H1 (cell line): ENCODE measurements around the gene GALNTL6. TPM values are rescaled to one million over a fixed set of nuclear protein-coding genes. Genes with fewer than 3 reads are reported as not detected.

ENCODE experiments used
- CTCF ChIA-PET: fragments of 300-600 bp; sonication (Branson Sonifier 250); formaldehyde crosslinking; loops from one replicate; lab custom pipeline; 2021; ENCODE audit not compliant: partially characterized antibody; lab: Charles Lee
- POLR2A ChIA-PET: fragments of 300-600 bp; sonication (Branson Sonifier 250); formaldehyde crosslinking; loops from one replicate; lab custom pipeline; 2021; ENCODE audit warnings: inconsistent platforms; ENCODE audit not compliant: partially characterized antibody; lab: Charles Lee
- DNase-seq, 2 experiments: peaks; one replicate each; pipeline versions ENCODE4 v3.0.0 to v3.0.0-alpha.2; 2010 to 2022; ENCODE audit warnings: low spot score in 2 of 2, low read depth in 1 of 2, mixed read lengths in 1 of 2
- FAIRE-seq: peaks from 2 replicates; lab custom pipeline; 2011; peaks lifted over from hg19 to GRCh38; lab: Jason Lieb, UNC
- H2AFZ ChIP-seq: 2 replicates; pipeline ENCODE4 v1.8.1; 2012; ENCODE audit warnings: low read length, inconsistent platforms
- H2AK5ac ChIP-seq: 2 replicates; pipeline ENCODE4 v1.6.1; 2013; ENCODE audit warnings: low read depth, low read length
- H2BK120ac ChIP-seq: replicated peaks from 2 replicates; pipeline ENCODE3; 2013; ENCODE audit warnings: low read depth, low read length, inconsistent platforms
- H2BK12ac ChIP-seq: 2 replicates; pipeline ENCODE4 v1.6.1; 2013; ENCODE audit warnings: low read depth, low read length
- H2BK15ac ChIP-seq: 2 replicates; pipeline ENCODE4 v1.6.1; 2013; ENCODE audit warnings: low read length
- H2BK20ac ChIP-seq: 2 replicates; pipeline ENCODE4 v1.6.1; 2013; ENCODE audit warnings: low read length
- H2BK5ac ChIP-seq: 2 replicates; pipeline ENCODE4 v1.6.1; 2013; ENCODE audit warnings: low read depth, low read length
- H3K14ac ChIP-seq: 2 replicates; pipeline ENCODE4 v1.6.1; 2013; ENCODE audit warnings: inconsistent platforms; ENCODE audit not compliant: insufficient read length
- H3K18ac ChIP-seq: 2 replicates; pipeline ENCODE4 v1.6.1; 2013; ENCODE audit warnings: low read length; ENCODE audit errors: extremely low read depth
- H3K23ac ChIP-seq: 2 replicates; pipeline ENCODE4 v1.6.1; 2013; ENCODE audit warnings: inconsistent platforms; ENCODE audit not compliant: insufficient read length
- H3K23me2 ChIP-seq: 2 replicates; pipeline ENCODE4 v1.6.1; 2013; ENCODE audit warnings: low read depth, low read length
- H3K27ac ChIP-seq: 2 replicates; pipeline ENCODE4 v1.6.1; 2011; ENCODE audit warnings: low read depth, low read length, inconsistent platforms
- H3K27me3 ChIP-seq, 4 experiments: replicated peaks in 1 of 4; 1 replicate in 1 of 4; 2 replicates in 3 of 4; pipeline versions ENCODE4 v1.6.1 to v1.8.1; 2011 to 2013; ENCODE audit warnings: low read length in 3 of 4, mild to moderate bottlenecking in 3 of 4, inconsistent platforms in 2 of 4, mixed read lengths in 2 of 4, moderate library complexity in 1 of 4; ENCODE audit not compliant: control insufficient read depth in 3 of 4, insufficient read depth in 3 of 4; ENCODE audit errors: extremely low read depth in 1 of 4
- H3K36me3 ChIP-seq, 4 experiments: 2 replicates each; pipeline versions ENCODE4 v1.6.1 to v1.8.1; 2011 to 2013; ENCODE audit warnings: mild to moderate bottlenecking in 4 of 4, low read length in 3 of 4, moderate library complexity in 2 of 4, control low read depth in 1 of 4, inconsistent platforms in 1 of 4; ENCODE audit not compliant: insufficient read depth in 4 of 4, control insufficient read depth in 2 of 4
- H3K4ac ChIP-seq: replicated peaks from 2 replicates; pipeline ENCODE3; 2013; ENCODE audit warnings: low read length, low read depth, mixed read lengths, inconsistent platforms; ENCODE audit not compliant: insufficient read length
- H3K4me1 ChIP-seq, 4 experiments: replicated peaks in 1 of 4; 1 replicate in 1 of 4; 2 replicates in 3 of 4; pipeline versions ENCODE4 v1.6.1 to v1.8.1; 2011 to 2013; ENCODE audit warnings: low read length in 3 of 4, inconsistent platforms in 2 of 4, mixed read lengths in 1 of 4; ENCODE audit not compliant: insufficient read depth in 4 of 4, control insufficient read depth in 3 of 4
- H3K4me2 ChIP-seq, 2 experiments: 2 replicates each; pipeline versions ENCODE4 v1.6.1 to v1.8.1; 2011 to 2013; ENCODE audit warnings: low read depth in 2 of 2, low read length in 2 of 2, control low read depth in 1 of 2, inconsistent platforms in 1 of 2, mild to moderate bottlenecking in 1 of 2; ENCODE audit not compliant: insufficient read depth in 1 of 2
- H3K4me3 ChIP-seq, 4 experiments: fragments of 200-600, 300-600 bp in 1 of 4; sonication (generic), shearing (Covaris generic), sonication (Bioruptor Twin) in 1 of 4; 2 replicates each; pipeline versions ENCODE4 v1.5.1 to v1.8.1; 2011 to 2016; ENCODE audit warnings: low read length in 4 of 4, low read depth in 3 of 4, control low read depth in 2 of 4, inconsistent platforms in 2 of 4, mild to moderate bottlenecking in 2 of 4, mixed read lengths in 1 of 4, moderate library complexity in 1 of 4; ENCODE audit not compliant: insufficient read depth in 2 of 4; ENCODE audit errors: extremely low read depth in 1 of 4
- H3K56ac ChIP-seq: replicated peaks from 2 replicates; pipeline ENCODE3; 2013; ENCODE audit warnings: low read depth, mild to moderate bottlenecking, mixed read lengths, low read length, inconsistent platforms; ENCODE audit not compliant: insufficient read length
- H3K79me1 ChIP-seq: 2 replicates; pipeline ENCODE4 v1.6.1; 2013; ENCODE audit warnings: low read depth, low read length, control low read depth
- H3K79me2 ChIP-seq, 2 experiments: 2 replicates each; pipeline versions ENCODE4 v1.6.1 to v1.8.1; 2012 to 2013; ENCODE audit warnings: low read length in 2 of 2, mild to moderate bottlenecking in 2 of 2, inconsistent platforms in 1 of 2; ENCODE audit not compliant: insufficient read depth in 2 of 2, control insufficient read depth in 1 of 2
- H3K9ac ChIP-seq, 4 experiments: replicated peaks in 1 of 4; 1 replicate in 1 of 4; 2 replicates in 3 of 4; pipeline versions ENCODE4 v1.6.1 to v1.8.1; 2011 to 2013; ENCODE audit warnings: low read depth in 3 of 4, low read length in 3 of 4, control low read depth in 2 of 4, mild to moderate bottlenecking in 2 of 4, moderate library complexity in 2 of 4, inconsistent platforms in 1 of 4; ENCODE audit errors: extremely low read depth in 1 of 4
- H3K9me3 ChIP-seq, 2 experiments: 2 replicates each; pipeline versions ENCODE4 v1.6.1 to v1.8.1; 2012 to 2013; ENCODE audit warnings: mild to moderate bottlenecking in 2 of 2, moderate library complexity in 2 of 2, control low read depth in 1 of 2, inconsistent platforms in 1 of 2, low read depth in 1 of 2, low read length in 1 of 2, mixed read lengths in 1 of 2; ENCODE audit not compliant: insufficient read depth in 2 of 2
- H4K20me1 ChIP-seq, 2 experiments: replicated peaks in 1 of 2; 2 replicates each; pipeline versions ENCODE3 to v1.8.1; 2011 to 2013; ENCODE audit warnings: inconsistent platforms in 2 of 2, low read length in 2 of 2, mild to moderate bottlenecking in 1 of 2; ENCODE audit not compliant: insufficient read depth in 2 of 2, control insufficient read depth in 1 of 2
- H4K5ac ChIP-seq: 2 replicates; pipeline ENCODE4 v1.6.1; 2013; ENCODE audit warnings: low read length, low read depth, mixed read lengths, inconsistent platforms; ENCODE audit not compliant: insufficient read length
- H4K8ac ChIP-seq: 2 replicates; pipeline ENCODE4 v1.8.0; 2013; ENCODE audit warnings: mild to moderate bottlenecking, moderate library complexity, low read length, inconsistent platforms; ENCODE audit not compliant: insufficient read depth; ENCODE audit errors: extremely low read depth
- H4K91ac ChIP-seq: replicated peaks from 2 replicates; pipeline ENCODE3; 2013; ENCODE audit warnings: low read length, mixed read lengths, inconsistent platforms; ENCODE audit not compliant: insufficient read length
- ATF2 ChIP-seq: IDR thresholded peaks from 2 replicates; pipeline ENCODE4 v1.6.1; 2012; ENCODE audit warnings: low read length, inconsistent platforms
- CBX5 ChIP-seq: fragments of 300-800, 300-1000 bp; sonication (generic); IDR thresholded peaks from 2 replicates; pipeline ENCODE4 v1.7.1; 2016; ENCODE audit warnings: antibody characterized with exemption, low read length, low read depth
- CTCF ChIP-seq, 3 experiments: IDR thresholded peaks; 1 replicate in 2 of 3; 2 replicates in 1 of 3; pipeline versions ENCODE4 v1.5.1 to v1.6.1; 2011; ENCODE audit warnings: low read length in 3 of 3, mild to moderate bottlenecking in 3 of 3, inconsistent platforms in 2 of 3, low read depth in 1 of 3, moderate library complexity in 1 of 3; ENCODE audit not compliant: insufficient read depth in 1 of 3; ENCODE audit errors: control extremely low read depth in 1 of 3
- EGR1 ChIP-seq: IDR thresholded peaks from 2 replicates; pipeline ENCODE4 v1.6.1; 2011; ENCODE audit warnings: low read depth, low read length, borderline replicate concordance
- SIN3A ChIP-seq, 2 experiments: IDR thresholded peaks in 1 of 2; conservative IDR thresholded peaks in 1 of 2; 2 replicates each; pipeline ENCODE4 v1.6.1; 2011 to 2012; ENCODE audit warnings: low read length in 2 of 2, improper control_type of control experiment in 1 of 2, low read depth in 1 of 2, mild to moderate bottlenecking in 1 of 2
- TCF12 ChIP-seq: IDR thresholded peaks from 2 replicates; pipeline ENCODE4 v1.6.1; 2011; ENCODE audit warnings: low read depth, mild to moderate bottlenecking, low read length
- WGBS, 2 experiments: shearing (Covaris generic) in 1 of 2; methylation state at CpG; one replicate each; pipeline versions ENCODE4 v1.1.6 to v1.1.7; 2013 to 2015; ENCODE audit warnings: low lambda C conversion rate in 2 of 2, mixed read lengths in 2 of 2, inconsistent platforms in 1 of 2, low coverage in 1 of 2, missing lambda C conversion rate in 1 of 2; ENCODE audit not compliant: insufficient replicate concordance in 2 of 2, insufficient coverage in 1 of 2, insufficient read length in 1 of 2; ENCODE audit errors: extremely low coverage in 1 of 2, missing lambda C conversion rate in 1 of 2; 5-methylcytosine and 5-hydroxymethylcytosine counted together
- polyA plus RNA-seq, 7 experiments: library from polyadenylated mRNA; depleted of rRNA in 3 of 7; stranded (reverse) in 5 of 7; unstranded in 2 of 7; fragments of >200 nt in 5 of 7; fragments of 200-250 nt in 2 of 7; gene quantifications; 1 replicate in 5 of 7; 2 replicates in 1 of 7; 4 replicates in 1 of 7; pipeline versions ENCODE4 v1.2.1 to v1.2.3, GENCODE V29; 2011 to 2013; ENCODE audit warnings: missing spikeins in 2 of 7, mixed read lengths in 2 of 7
- total RNA-seq: library from RNA; stranded (reverse); fragmentation: NEBNext Ultra II Directional; extraction: Animal tissue kit (Norgen Biotek cat#: 25700); gene quantifications from 2 replicates; pipeline ENCODE4 v1.2.1, GENCODE V29; 2021

GALNTL6 gene
- total and polyA plus RNA-seq, 2 of the 8 experiments (the other 6 are each of a cell fraction or from before 2014, with no cell fraction given) = 0.03 to 0.32 TPM

- Histone ChIP-seq H2BK120ac (no peak overlapping the region), H2BK15ac (no peak overlapping the region), H2BK20ac (no peak overlapping the region), H3K79me2 (no peaks in the 10 kb centered on the region), H3K23ac (no peak overlapping the region), H4K8ac (no peak overlapping the region), H3K14ac (no peak overlapping the region), H4K5ac (no peak overlapping the region), H3K4me3 (no peak overlapping the region), H3K79me1 (no peaks in the 10 kb centered on the region), H3K4me2 (no peak overlapping the region), H2AK5ac (no peak overlapping the region), H3K4me1 (peaks cover 0 to 3% (median 0%) of the 10 kb centered on the region in 4 experiments; a peak in 1 of 7 replicates), H2AFZ (no peak overlapping the region), H2BK12ac (no peak overlapping the region), H3K9ac (no peak overlapping the region)
- WGBS, 2 experiments = 94% methylated on average over 17 of the region's 30 CpGs; no CpG with 5 or more reads in 1 of the 2 experiments
- CTCF ChIA-PET = interaction anchor here (1.1 kb wide), 1 partner anchor 312 kb away, joined by 4 read pairs; no protein-coding TSS in a partner anchor
- no peak for FAIRE-seq
- TF ChIP-seq TCF12 = no peak
- TF ChIP-seq CBX5 = no peak
- no peak for TF ChIP-seq ATF2
- no peak for TF ChIP-seq EGR1
- no peak for TF ChIP-seq SIN3A (conservative IDR thresholded peaks at IDR 0.05 in 1 of 2, IDR thresholded peaks at IDR 0.05 in 1 of 2; ENCODE audit: low read depth in 1 of 2, low read length in 2 of 2)
- no peak for TF ChIP-seq CTCF (IDR thresholded peaks at IDR 0.05; ENCODE audit: control extremely low read depth in 1 of 3, insufficient read depth in 1 of 3, low read depth in 1 of 3, low read length in 3 of 3)
- TF ChIP-seq, all 59 proteins: peak for 0
- Histone ChIP-seq H3K56ac (no peak overlapping the region), H3K4ac (no peak overlapping the region), H3K36me3 (peaks cover 0 to 6% (median 0%) of the 10 kb centered on the region in 4 experiments; a peak in 2 of 8 replicates), H3K23me2 (peaks cover 1% of the 10 kb centered on the region; the same call in 1 of the 2 replicates), H4K91ac (no peak overlapping the region), H3K27me3 (no peaks in the 10 kb centered on the region), H3K9me3 (peaks cover 8 to 16% of the 10 kb centered on the region in 2 experiments), H3K27ac (no peak overlapping the region), H2BK5ac (no peak overlapping the region), H4K20me1 (no peaks in the 10 kb centered on the region), H3K18ac (no peak overlapping the region)
- no peak for DNase-seq
- POLR2A ChIA-PET = no interaction called here
These were observed 668.8 kb downstream of the GALNTL6 start for GRCh38 chr4:172481802-172482508.
